G401 (cell line): ENCODE data around the gene SAFB. TPM values are rescaled to one million over a fixed set of nuclear protein-coding genes. Genes with fewer than 3 reads are reported as not detected.
"Not testable (repeated sequence)": the region's sequence is repeated elsewhere in the genome, so short reads cannot be mapped to it uniquely, and the experiment has no call there.

ENCODE experiments used
- DNase-seq: peaks from one replicate; pipeline ENCODE4 v3.0.0-alpha.2; 2015; ENCODE audit warnings: low spot score
- in situ Hi-C: cut with HindIII; loops from 2 replicates; pipeline ENCODE4 v1.10.0; 2016; ENCODE audit warnings: low sequenced_read_pairs, mixed read lengths
- total RNA-seq: library from RNA; depleted of rRNA; stranded (reverse); fragments of >200 nt; shearing (Covaris generic); gene quantifications from 2 replicates; pipeline ENCODE4 v1.2.3, GENCODE V29; 2014

The SAFB gene
- total RNA-seq, 1 experiment from 2014 or later: 43.8 TPM

DNA sequence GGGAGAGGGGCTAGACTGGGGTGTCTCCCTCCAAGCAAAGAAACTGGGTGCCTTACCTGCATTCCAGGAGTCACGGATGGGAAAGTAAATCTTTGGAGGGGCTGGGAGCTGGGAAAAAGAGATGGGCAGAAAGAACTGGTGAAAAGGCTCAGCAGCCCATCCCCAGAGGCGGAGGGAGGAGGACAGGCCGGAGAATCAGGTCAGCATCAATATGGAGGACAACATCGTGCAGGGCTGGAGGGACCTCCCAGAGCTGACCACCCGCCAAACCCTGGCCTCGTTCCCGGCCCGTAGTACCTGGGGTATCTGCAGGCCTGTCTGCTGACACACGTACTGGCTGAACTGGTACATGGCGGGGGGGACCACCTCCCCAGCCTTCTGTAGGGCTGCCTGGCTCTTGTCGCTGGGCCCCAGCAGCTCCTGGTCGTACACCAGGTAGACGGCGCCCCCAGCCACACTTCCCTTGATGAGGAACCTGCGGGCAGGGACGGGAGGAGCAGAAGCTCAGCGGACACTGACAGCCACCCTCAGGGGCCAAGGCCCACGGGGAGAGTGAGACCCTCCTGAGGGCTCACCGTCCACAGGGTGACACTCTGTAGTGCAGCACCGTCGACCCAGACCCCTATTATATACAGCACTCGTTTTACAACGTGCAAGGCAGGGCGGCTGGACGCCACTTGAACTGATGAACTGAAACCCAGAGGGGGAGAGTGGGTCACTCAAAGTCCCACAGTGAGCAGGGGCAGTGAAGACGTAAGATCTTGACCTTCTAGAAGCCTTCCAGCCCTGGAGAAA lies 56.6 kb downstream of the SAFB start:
- in situ Hi-C loops: no loop called here
- DNase-seq: no peak

DNA sequence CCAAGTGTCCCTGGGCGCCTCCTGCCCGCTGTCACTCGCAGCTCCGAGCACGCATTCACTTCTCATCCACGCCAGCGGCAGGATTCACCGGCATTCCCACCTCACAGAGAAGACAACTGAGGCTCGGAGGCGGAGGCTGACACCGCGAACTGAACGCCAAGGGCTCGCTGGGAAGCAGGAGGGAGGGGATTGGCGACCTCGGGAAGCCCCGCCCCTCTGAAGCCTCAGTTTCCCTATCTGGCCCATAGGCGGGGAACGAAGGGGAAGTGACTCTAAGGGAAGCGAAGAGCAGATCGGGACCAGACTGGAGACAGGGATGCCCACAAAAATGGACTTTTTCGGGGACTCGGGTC lies 57.2 kb downstream of the SAFB start:
- in situ Hi-C loops: no loop called here
- DNase-seq: no peak

DNA sequence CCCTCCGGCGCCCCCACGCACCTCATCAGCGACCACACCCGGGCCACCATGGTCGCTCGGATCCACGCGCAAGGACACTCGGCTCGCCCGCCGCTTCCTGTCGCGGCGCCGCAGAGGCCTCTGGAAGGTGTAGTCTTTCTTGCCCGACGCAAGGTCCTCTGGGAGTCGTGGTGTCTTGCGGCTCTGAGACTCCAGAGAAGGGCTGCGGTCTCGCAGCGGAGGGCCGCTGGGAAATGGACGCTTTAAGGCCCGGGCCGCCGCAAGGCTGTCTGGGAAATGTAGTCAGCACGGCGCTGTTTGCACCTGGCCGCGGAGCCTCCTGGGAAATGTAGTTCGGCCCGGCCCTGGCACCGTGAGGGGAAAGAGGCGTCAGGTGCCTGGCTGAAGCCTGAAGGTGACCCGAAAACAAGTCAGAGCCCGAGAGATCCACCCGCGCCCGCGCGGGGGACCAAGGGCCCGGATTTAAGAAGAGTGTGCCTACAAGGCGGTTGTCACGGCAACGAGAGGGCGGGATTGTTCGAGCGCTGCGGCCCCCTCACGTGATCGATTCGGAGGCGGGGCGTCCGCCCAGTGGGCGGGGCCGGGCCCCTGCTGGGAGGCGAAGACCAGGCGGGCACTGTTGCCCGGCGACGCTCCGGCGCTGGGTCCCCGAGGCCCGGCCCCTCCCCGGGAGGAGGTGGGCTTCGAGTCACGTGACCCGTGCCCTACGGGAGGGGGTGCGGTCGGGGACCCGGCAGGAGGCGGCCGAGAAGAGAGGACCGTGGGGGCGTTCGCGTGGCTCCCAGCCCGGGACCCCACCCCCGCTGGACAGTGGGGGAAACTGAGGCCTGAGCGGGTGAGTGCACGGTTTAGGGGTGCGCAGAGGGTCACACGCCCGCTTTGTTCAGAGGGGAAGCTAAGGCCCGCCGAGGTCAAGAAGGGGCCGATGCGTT lies 57.8 kb downstream of the SAFB start, which contains the start of the genes HSD11B1L and MICOS13:
Gene HSD11B1L (plus strand): TSS at position 591 of the 932 bp plus-strand sequence. CDS start 3,806 bp downstream, outside the sequence.
Gene MICOS13 (minus strand): TSS at position 80 of the 932 bp plus-strand sequence. CDS start 30 bp downstream, at position 50.
- DNase-seq: peak; percentile 99
- in situ Hi-C loops: no loop called here

DNA sequence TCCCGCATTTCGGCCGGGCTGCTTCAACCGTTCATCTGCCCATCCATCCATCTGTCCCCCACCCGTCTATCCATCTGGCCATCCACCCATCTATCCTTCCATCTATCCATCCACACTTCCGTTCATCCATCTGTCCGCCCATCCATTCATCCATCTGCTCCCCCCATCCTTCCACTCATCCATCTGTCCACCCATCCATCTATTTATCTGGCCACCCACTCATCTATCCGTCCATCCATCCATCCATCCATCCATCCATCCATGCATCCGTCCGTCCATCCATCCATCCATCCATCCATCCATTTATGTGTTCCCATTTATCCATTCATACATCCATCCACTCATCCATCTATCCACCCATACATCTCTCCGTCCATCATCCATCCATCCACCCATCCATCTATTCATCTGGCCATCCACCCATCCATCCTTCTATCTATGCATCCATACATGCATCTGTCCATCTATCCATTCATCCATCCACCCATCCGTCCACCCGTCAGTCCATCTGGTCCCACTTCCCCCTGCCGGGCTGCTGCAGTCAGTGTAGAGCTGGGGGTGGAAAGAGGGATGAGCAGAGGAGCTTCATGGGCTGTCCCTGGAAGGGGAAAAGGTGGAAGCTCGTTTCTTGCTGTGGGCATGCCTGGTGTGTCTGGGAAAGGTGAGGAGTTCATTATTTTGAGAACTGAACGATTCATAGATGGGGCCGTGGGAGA lies 58.7 kb downstream of the SAFB start:
- in situ Hi-C loops: no loop called here
- DNase-seq: no peak

- in situ Hi-C loops: no loop called here
- DNase-seq: no peak
These were observed 59.2 kb downstream of the SAFB start for GRCh38 chr19:5682107-5682482.

DNA sequence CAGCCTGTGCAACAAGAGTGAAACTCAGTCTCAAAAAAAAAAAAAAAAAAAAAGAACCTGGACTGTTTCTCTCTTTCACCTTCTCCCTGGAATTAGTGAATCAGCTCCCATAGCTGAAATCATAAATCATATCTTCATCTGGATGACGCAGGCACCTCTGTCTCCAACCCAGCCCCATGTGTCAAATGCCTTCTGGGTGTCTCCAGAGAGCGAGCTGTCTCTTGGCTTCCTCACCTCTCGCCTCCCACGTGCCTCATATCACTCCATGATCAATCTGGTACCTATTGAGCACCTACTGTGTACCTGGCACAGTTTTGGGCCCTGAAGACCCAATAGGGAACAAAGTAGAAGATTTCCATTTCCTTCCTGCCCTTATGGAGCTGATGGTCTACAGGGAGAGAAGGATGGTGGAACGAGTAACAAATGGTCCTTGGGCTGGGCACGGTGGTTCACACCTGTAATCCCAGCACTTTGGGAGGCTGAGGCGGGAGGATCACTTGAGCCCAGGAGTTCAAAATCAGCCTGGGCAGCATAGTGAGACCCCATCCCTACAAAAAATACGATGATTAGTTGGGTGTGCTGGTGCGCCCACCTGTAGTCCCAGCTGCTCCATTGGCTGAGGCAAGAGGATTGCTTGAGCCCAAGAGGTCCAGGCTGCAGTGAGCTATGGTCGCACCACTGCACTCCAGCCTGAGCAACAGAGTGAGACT lies 60.4 kb downstream of the SAFB start:
- in situ Hi-C loops: no loop called here
- no peak for DNase-seq

- in situ Hi-C loops: no loop called here
- DNase-seq: no peak
These were observed 62.0 kb downstream of the SAFB start for GRCh38 chr19:5684694-5685430.

- DNase-seq: no peak
- in situ Hi-C loops: no loop called here
These were observed 63.4 kb downstream of the SAFB start for GRCh38 chr19:5686326-5686646.

DNA sequence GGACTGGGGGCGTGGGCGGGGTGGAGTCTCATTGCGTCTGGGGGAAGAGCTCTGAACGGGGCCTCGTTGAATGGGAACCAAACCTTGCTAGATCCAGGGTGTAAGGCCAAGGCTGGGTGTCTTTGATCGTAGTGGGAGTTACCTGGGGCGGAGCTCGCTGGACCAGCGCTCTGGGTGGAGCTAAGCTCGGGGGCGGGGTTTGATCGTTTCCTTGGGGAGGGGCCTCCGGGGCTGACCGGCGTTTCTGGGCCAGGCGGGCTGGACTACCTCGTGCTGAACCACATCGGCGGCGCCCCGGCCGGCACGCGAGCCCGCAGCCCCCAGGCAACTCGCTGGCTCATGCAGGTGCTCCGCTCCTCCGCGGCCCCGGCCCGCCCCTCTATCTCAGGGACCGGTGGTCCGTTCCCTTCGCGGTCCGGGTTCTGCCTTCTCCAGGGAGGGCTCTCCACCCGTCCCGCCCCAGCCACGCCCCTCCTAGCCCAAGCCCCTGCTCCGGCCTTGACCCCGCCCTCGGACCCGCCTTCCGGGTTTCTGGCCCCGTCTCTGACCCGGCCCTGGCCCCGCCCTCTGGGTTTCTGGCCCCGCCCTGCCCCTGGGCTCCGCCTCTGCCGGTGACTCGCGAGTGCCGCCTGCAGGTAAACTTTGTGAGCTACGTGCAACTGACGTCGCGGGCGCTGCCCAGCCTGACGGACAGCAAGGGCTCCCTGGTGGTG lies 63.9 kb downstream of the SAFB start:
- peak; percentile 86 for DNase-seq
- in situ Hi-C loops: no loop called here

DNA sequence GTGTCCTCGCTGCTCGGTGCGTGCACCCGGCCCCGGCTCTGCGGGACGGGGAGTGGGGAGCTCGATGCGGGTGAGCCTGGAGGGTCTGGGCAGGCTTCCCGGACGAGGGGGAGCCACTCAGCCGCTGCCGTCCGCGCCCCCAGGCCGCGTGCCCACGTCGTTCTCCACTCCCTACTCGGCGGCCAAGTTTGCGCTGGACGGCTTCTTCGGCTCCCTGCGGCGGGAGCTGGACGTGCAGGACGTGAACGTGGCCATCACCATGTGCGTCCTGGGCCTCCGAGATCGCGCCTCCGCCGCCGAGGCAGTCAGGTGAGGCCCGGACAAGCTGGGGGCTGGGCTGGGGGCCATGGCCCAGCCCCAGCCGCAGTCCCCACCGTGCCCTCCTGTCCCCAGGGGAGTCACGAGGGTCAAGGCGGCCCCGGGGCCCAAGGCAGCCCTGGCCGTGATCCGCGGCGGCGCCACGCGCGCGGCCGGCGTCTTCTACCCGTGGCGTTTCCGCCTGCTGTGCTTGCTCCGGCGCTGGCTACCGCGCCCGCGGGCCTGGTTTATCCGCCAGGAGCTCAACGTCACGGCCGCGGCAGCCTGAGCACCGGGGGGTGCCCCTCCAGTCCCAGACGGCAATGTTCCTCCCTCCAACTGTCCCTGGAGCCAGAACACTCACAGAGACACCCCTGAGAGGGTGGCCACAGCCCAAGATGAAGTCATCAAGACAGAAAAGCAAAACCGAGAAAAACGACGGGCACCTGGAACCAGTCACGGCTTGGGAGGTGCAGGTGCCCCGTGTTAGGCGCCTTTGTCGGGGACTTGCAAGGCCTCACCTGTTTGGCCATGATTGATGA lies 64.7 kb downstream of the SAFB start:
- in situ Hi-C loops: no loop called here
- no peak for DNase-seq

GRCh38 chr19:5688262-5688881 lies 65.5 kb downstream of the SAFB start:
- in situ Hi-C loops, DNase-seq: not testable (repeated sequence)

DNA sequence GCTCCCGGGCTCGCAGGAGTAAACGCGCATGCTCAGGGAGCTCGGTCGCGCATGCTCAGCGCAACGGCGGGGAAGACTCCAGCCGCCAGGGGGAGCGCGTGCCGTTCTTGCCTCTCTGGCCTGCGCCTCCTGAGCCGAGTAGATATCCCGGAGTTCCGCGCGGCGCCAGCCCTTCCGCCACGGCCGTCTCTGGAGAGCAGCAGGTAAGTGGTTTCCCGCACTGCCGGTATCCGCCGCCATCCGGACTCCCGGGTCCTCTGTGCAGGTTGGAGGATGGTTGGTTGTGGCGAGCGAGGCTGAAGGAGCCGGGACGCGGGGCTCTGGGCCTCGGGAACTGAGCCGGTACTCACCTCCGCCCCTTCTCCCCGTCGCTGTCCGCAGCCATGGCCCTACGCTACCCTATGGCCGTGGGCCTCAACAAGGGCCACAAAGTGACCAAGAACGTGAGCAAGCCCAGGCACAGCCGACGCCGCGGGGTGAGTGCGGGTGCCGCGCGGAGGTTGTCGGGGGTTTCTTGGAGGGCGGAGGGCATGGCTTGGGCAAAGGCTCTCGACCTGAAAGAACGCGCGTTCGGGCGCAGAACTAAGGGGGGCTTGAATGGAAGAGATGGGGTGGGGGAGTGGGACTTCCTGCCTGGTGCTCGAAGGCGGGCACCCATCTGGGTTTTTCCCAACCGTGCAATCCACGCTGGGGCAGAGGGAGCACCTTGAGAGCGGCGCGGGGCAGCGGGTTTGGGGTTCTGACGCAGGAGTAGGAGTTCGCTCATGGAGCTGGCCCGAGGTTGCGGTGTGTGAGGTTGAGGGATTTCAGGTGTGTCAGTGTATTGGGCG lies 67.5 kb downstream of the SAFB start, which contains the start of gene RPL36:
Gene RPL36 (plus strand): TSS at position 171 of the 830 bp plus-strand sequence. CDS start 213 bp downstream, at position 384.
- in situ Hi-C loops: no loop called here
- peak; percentile 93 for DNase-seq

DNA sequence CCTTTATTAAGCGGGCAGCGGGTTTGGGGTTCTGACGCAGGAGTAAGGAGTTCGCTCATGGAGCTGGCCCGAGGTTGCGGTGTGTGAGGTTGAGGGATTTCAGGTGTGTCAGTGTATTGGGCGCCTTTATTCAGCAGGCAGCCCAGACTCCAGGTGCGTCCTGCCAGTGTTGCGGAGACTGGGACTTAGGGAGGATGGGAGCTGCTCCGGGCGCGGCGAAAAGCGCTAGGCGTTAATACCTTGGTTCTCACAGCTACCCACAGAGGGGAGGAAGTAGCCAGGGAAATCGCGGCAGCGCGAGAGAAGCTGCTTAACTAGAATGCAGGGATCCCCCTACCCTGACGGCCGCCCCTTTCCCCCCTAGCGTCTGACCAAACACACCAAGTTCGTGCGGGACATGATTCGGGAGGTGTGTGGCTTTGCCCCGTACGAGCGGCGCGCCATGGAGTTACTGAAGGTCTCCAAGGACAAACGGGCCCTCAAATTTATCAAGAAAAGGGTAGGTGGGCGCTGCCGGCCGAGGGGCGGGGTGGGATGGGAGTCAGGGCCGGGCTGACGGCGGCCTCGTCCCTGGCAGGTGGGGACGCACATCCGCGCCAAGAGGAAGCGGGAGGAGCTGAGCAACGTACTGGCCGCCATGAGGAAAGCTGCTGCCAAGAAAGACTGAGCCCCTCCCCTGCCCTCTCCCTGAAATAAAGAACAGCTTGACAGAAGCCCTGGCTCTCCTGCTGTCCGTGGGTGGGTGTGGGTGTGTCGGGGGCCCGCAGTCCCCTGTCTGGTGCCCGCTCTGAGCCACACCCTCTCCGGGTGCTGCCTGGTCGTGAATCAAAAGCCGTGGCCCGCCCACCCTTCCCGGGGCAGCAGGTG lies 68.3 kb downstream of the SAFB start:
- DNase-seq: peak; percentile 46
- in situ Hi-C loops: no loop called here

- in situ Hi-C loops: no loop called here
These were observed 69.2 kb downstream of the SAFB start for GRCh38 chr19:5691822-5692722.

More at GRCh38 chr19:5691822-5692722, 69.2 kb downstream of the SAFB start:
- DNase-seq: peak; percentile 46
